SK-N-SH (cell line): ENCODE data around the gene SEMA4G. TPM values are rescaled to one million over a fixed set of nuclear protein-coding genes. Genes with fewer than 3 reads are reported as not detected.

Experiments
- CTCF ChIA-PET: fragments of 300-600, 350-600 bp; formaldehyde crosslinking; extraction: SDS; loops from one replicate; lab custom pipeline; 2021; lab: Yijun Ruan, JAX
- POLR2A ChIA-PET: fragments of 350-600 bp; sonication (Branson Sonifier 250); formaldehyde crosslinking; extraction: SDS; loops from one replicate; lab custom pipeline; 2020; ENCODE audit warnings: antibody characterized with exemption, inconsistent platforms; lab: Yijun Ruan, JAX
- DNase-seq: peaks from one replicate; pipeline ENCODE4 v3.0.0; 2012
- H2AFZ ChIP-seq: fragments of 200-600 bp; sonication (generic); 2 replicates; pipeline ENCODE4 v1.8.1; 2016; ENCODE audit warnings: antibody characterized with exemption, mild to moderate bottlenecking, low read depth
- H3F3A ChIP-seq: fragments of 200-600 bp; sonication (generic); replicated peaks from 2 replicates; pipeline ENCODE3; 2016; ENCODE audit warnings: antibody characterized with exemption, mild to moderate bottlenecking; ENCODE audit not compliant: insufficient read depth
- H3K27ac ChIP-seq, 2 experiments: fragments of 200-500 bp in 1 of 2; fragments of 200-600 bp in 1 of 2; sonication (Bioruptor generic) in 1 of 2; sonication (generic), shearing (Covaris generic) in 1 of 2; 2 replicates each; pipeline versions ENCODE4 v1.5.1 to v1.6.1; 2014 to 2016; ENCODE audit warnings: low read depth in 2 of 2, inconsistent platforms in 1 of 2, low read length in 1 of 2, mild to moderate bottlenecking in 1 of 2, mixed read lengths in 1 of 2
- H3K27me3 ChIP-seq: fragments of 200-600 bp; sonication (generic), shearing (Covaris generic); 2 replicates; pipeline ENCODE4 v1.6.1; 2016; ENCODE audit warnings: mixed run types; ENCODE audit not compliant: insufficient read depth
- H3K36me3 ChIP-seq, 2 experiments: fragments of 200-500 bp in 1 of 2; fragments of 200-600 bp in 1 of 2; sonication (Bioruptor generic) in 1 of 2; sonication (generic) in 1 of 2; replicated peaks in 1 of 2; 2 replicates each; pipeline versions ENCODE3 to v1.5.1; 2014 to 2016; ENCODE audit warnings: low read length in 1 of 2, mild to moderate bottlenecking in 1 of 2; ENCODE audit not compliant: insufficient read depth in 2 of 2, control insufficient read depth in 1 of 2
- H3K4me1 ChIP-seq, 2 experiments: fragments of 200-500 bp in 1 of 2; fragments of 200-600 bp in 1 of 2; sonication (Bioruptor generic) in 1 of 2; sonication (generic), shearing (Covaris generic) in 1 of 2; 2 replicates each; pipeline versions ENCODE4 v1.5.1 to v1.6.1; 2014 to 2016; ENCODE audit warnings: low read depth in 1 of 2, low read length in 1 of 2, mixed run types in 1 of 2; ENCODE audit not compliant: insufficient read depth in 2 of 2, control insufficient read depth in 1 of 2
- H3K4me2 ChIP-seq: fragments of 200-600 bp; sonication (generic), shearing (Covaris generic); 2 replicates; pipeline ENCODE4 v1.6.1; 2017; ENCODE audit warnings: mixed run types
- H3K4me3 ChIP-seq, 2 experiments: fragments of 200-500 bp in 1 of 2; fragments of 200-600 bp in 1 of 2; sonication (Bioruptor generic) in 1 of 2; sonication (generic), shearing (Covaris generic) in 1 of 2; 2 replicates each; pipeline versions ENCODE4 v1.5.1 to v1.8.1; 2014 to 2016; ENCODE audit warnings: low read depth in 2 of 2, inconsistent platforms in 1 of 2, low read length in 1 of 2, mild to moderate bottlenecking in 1 of 2, mixed read lengths in 1 of 2, moderate library complexity in 1 of 2
- H3K79me2 ChIP-seq: fragments of 200-600 bp; sonication (generic); 2 replicates; pipeline ENCODE4 v1.8.1; 2017; ENCODE audit warnings: mild to moderate bottlenecking; ENCODE audit not compliant: insufficient read depth
- H3K9ac ChIP-seq: fragments of 200-600 bp; sonication (generic); 2 replicates; pipeline ENCODE4 v1.6.1; 2017; ENCODE audit warnings: mixed run types
- H3K9me2 ChIP-seq: fragments of 200-600 bp; sonication (generic); 2 replicates; pipeline ENCODE4 v1.6.1; 2017; ENCODE audit warnings: mixed run types
- H3K9me3 ChIP-seq: fragments of 200-600 bp; sonication (generic); 2 replicates; pipeline ENCODE4 v1.6.1; 2017; ENCODE audit warnings: mixed run types, mild to moderate bottlenecking, moderate library complexity
- H4K20me1 ChIP-seq: fragments of 200-600 bp; sonication (generic); 2 replicates; pipeline ENCODE4 v1.6.1; 2017; ENCODE audit warnings: mild to moderate bottlenecking, mixed run types; ENCODE audit not compliant: insufficient read depth
- CTCF ChIP-seq: fragments of 200-600 bp; sonication (generic); IDR thresholded peaks from 2 replicates; pipeline ENCODE4 v1.6.1; 2017; ENCODE audit warnings: antibody characterized with exemption, mild to moderate bottlenecking, moderate library complexity
- ELF1 ChIP-seq: IDR thresholded peaks from 2 replicates; pipeline ENCODE4 v1.4.0; 2012
- IRF3 ChIP-seq: fragments of 150-350 bp; IDR thresholded peaks from 2 replicates; pipeline ENCODE4 v1.6.1; 2016; ENCODE audit warnings: mild to moderate bottlenecking, low read depth, low read length
- MAX ChIP-seq: IDR thresholded peaks from 2 replicates; pipeline ENCODE4 v1.4.0; 2012; ENCODE audit warnings: low read depth
- MEF2A ChIP-seq: IDR thresholded peaks from 2 replicates; pipeline ENCODE4 v1.4.0; 2012; ENCODE audit warnings: low read depth, borderline replicate concordance
- RCOR1 ChIP-seq: fragments of 150-350 bp; IDR thresholded peaks from 2 replicates; pipeline ENCODE4 v1.6.1; 2017; ENCODE audit warnings: antibody characterized with exemption, low read length
- REST ChIP-seq: IDR thresholded peaks from 2 replicates; pipeline ENCODE4 v1.6.1; 2012; ENCODE audit warnings: mild to moderate bottlenecking, low read depth, low read length, moderate library complexity
- TAF1 ChIP-seq: IDR thresholded peaks from 2 replicates; pipeline ENCODE4 v1.6.1; 2012; ENCODE audit warnings: low read depth, mild to moderate bottlenecking, low read length, moderate library complexity, borderline replicate concordance
- TEAD4 ChIP-seq: IDR thresholded peaks from 2 replicates; pipeline ENCODE4 v1.4.0; 2012; ENCODE audit warnings: mild to moderate bottlenecking, borderline replicate concordance; ENCODE audit not compliant: insufficient read depth
- USF1 ChIP-seq: IDR thresholded peaks from 2 replicates; pipeline ENCODE4 v1.4.0; 2012; ENCODE audit warnings: low read depth, borderline replicate concordance
- ZBTB33 ChIP-seq: IDR thresholded peaks from 2 replicates; pipeline ENCODE4 v1.4.0; 2012; ENCODE audit warnings: low read depth, borderline replicate concordance
- WGBS: methylation state at CpG from one replicate; pipeline ENCODE4 v1.1.6; 2017; ENCODE audit warnings: low lambda C conversion rate; 5-methylcytosine and 5-hydroxymethylcytosine counted together
- polyA plus RNA-seq, 3 experiments: library from polyadenylated mRNA; depleted of rRNA; stranded (reverse); fragments of >200 nt; gene quantifications; 2 replicates each; pipeline ENCODE4 v1.2.3, GENCODE V29; 2012

Gene SEMA4G
- polyA plus RNA-seq, 1 of the 3 experiments (the other 2 are of a cell fraction): 16.2 TPM

- no peak overlapping the region for H3K4me2 ChIP-seq
- H3K27ac ChIP-seq: no peak overlapping the region
- DNase-seq: no peak
- POLR2A ChIA-PET: interaction anchor here (1.0 to 1.3 kb wide), 2 partner anchors 13 to 24 kb away, joined by 3 to 8 read pairs; partner anchors contain the start of genes PDZD7 and SFXN3
- H3K9ac ChIP-seq: no peak overlapping the region
- CTCF ChIA-PET: interaction anchor here (1.3 to 7.2 kb wide), 16 partner anchors 8 to 493 kb away, joined by 3 to 443 read pairs (median 12); partner anchors contain the start of genes KAZALD1, LZTS2, MRPL43 and PDZD7
- H3K27me3 ChIP-seq: no peaks in the 10 kb centered on the region
- WGBS: 96% methylated on average over 20 of the region's 20 CpGs
- H4K20me1 ChIP-seq: no peaks in the 10 kb centered on the region
- no peak overlapping the region for H3K4me3 ChIP-seq
- no peak overlapping the region for H2AFZ ChIP-seq
- H3K4me1 ChIP-seq: peaks cover 7 to 8% of the 10 kb centered on the region in 2 experiments; a peak in 3 of 4 replicates
- no peaks in the 10 kb centered on the region for H3K79me2 ChIP-seq
- H3K9me3 ChIP-seq: no peaks in the 10 kb centered on the region
- H3K36me3 ChIP-seq: no peaks in the 10 kb centered on the region
- no peaks in the 10 kb centered on the region for H3K9me2 ChIP-seq
- H3F3A ChIP-seq: peaks cover 4% of the 10 kb centered on the region
- no peak for TF ChIP-seq TAF1
- no peak for TF ChIP-seq TEAD4
- TF ChIP-seq REST: no peak
- no peak for TF ChIP-seq RCOR1
- no peak for TF ChIP-seq MAX
- TF ChIP-seq CTCF: no peak
- no peak for TF ChIP-seq ELF1
- no peak for TF ChIP-seq ZBTB33
- TF ChIP-seq MEF2A: no peak
- no peak for TF ChIP-seq USF1
- TF ChIP-seq IRF3: no peak
Measured at GRCh38 chr10:101018118-101018599, 48.9 kb downstream of the SEMA4G start.
